Trophoblast cell (in vitro differentiated cells and primary cell): ENCODE results near the gene MYB.

Experiments
- DNase-seq, 2 donors: peaks; one replicate each; pipeline ENCODE4 v3.0.0-alpha.2; 2016
- H2AFZ ChIP-seq: 2 replicates; pipeline ENCODE4 v1.6.1; 2013; ENCODE audit warnings: low read length, moderate library complexity, mild to moderate bottlenecking; ENCODE audit not compliant: insufficient read depth, poor library complexity
- H2AK5ac ChIP-seq: 2 replicates; pipeline ENCODE4 v1.6.1; 2013; ENCODE audit warnings: mild to moderate bottlenecking, low read length
- H2BK120ac ChIP-seq: 2 replicates; pipeline ENCODE4 v1.6.1; 2013; ENCODE audit warnings: low read length, mild to moderate bottlenecking, moderate library complexity; ENCODE audit not compliant: insufficient read depth, poor library complexity
- H2BK12ac ChIP-seq: 2 replicates; pipeline ENCODE4 v1.6.1; 2013; ENCODE audit warnings: mild to moderate bottlenecking, low read length, moderate library complexity
- H2BK5ac ChIP-seq: 2 replicates; pipeline ENCODE4 v1.6.1; 2013; ENCODE audit warnings: low read length, low read depth, moderate library complexity, mild to moderate bottlenecking; ENCODE audit not compliant: poor library complexity
- H3K14ac ChIP-seq: 2 replicates; pipeline ENCODE4 v1.6.1; 2013; ENCODE audit warnings: mild to moderate bottlenecking, low read length
- H3K18ac ChIP-seq: 2 replicates; pipeline ENCODE4 v1.6.1; 2013; ENCODE audit warnings: mild to moderate bottlenecking, low read length
- H3K23ac ChIP-seq: 2 replicates; pipeline ENCODE4 v1.6.1; 2013; ENCODE audit warnings: low read length
- H3K27ac ChIP-seq: 2 replicates; pipeline ENCODE4 v1.5.1; 2013; ENCODE audit warnings: low read depth, mild to moderate bottlenecking, inconsistent platforms, low read length, moderate library complexity
- H3K27me3 ChIP-seq: 2 replicates; pipeline ENCODE4 v1.6.1; 2013; ENCODE audit warnings: inconsistent platforms, mild to moderate bottlenecking, low read length, moderate library complexity; ENCODE audit not compliant: insufficient read depth
- H3K36me3 ChIP-seq, 2 experiments: 1 replicate in 1 of 2; 2 replicates in 1 of 2; pipeline ENCODE4 v1.6.1; 2013; ENCODE audit warnings: low read length in 2 of 2, mild to moderate bottlenecking in 2 of 2, moderate library complexity in 1 of 2; ENCODE audit not compliant: insufficient read depth in 2 of 2, control insufficient read depth in 1 of 2
- H3K4ac ChIP-seq: 2 replicates; pipeline ENCODE4 v1.6.1; 2013; ENCODE audit warnings: low read depth, mild to moderate bottlenecking, low read length, moderate library complexity
- H3K4me1 ChIP-seq, 2 experiments: 1 replicate in 1 of 2; 2 replicates in 1 of 2; pipeline ENCODE4 v1.6.1; 2013; ENCODE audit warnings: low read length in 2 of 2, mild to moderate bottlenecking in 2 of 2, moderate library complexity in 1 of 2; ENCODE audit not compliant: insufficient read depth in 2 of 2, control insufficient read depth in 1 of 2
- H3K4me2 ChIP-seq: 2 replicates; pipeline ENCODE4 v1.6.1; 2013; ENCODE audit warnings: inconsistent platforms, mild to moderate bottlenecking, low read length, moderate library complexity
- H3K4me3 ChIP-seq: 2 replicates; pipeline ENCODE4 v1.5.1; 2013; ENCODE audit warnings: mild to moderate bottlenecking, low read depth, low read length, inconsistent platforms
- H3K79me1 ChIP-seq: one replicate; pipeline ENCODE4 v1.6.1; 2013; ENCODE audit warnings: low read length
- H3K79me2 ChIP-seq: 2 replicates; pipeline ENCODE4 v1.6.1; 2013; ENCODE audit warnings: low read length, mild to moderate bottlenecking; ENCODE audit not compliant: control insufficient read depth, insufficient read depth, poor library complexity
- H3K9ac ChIP-seq: 2 replicates; pipeline ENCODE4 v1.6.1; 2013; ENCODE audit warnings: mild to moderate bottlenecking, low read length
- H3K9me3 ChIP-seq: 2 replicates; pipeline ENCODE4 v1.6.1; 2013; ENCODE audit warnings: low read depth, mild to moderate bottlenecking, control low read depth, inconsistent platforms, low read length; ENCODE audit not compliant: insufficient read depth
- H4K12ac ChIP-seq: 2 replicates; pipeline ENCODE4 v1.6.1; 2013; ENCODE audit warnings: low read depth, mild to moderate bottlenecking, low read length, moderate library complexity
- H4K8ac ChIP-seq: 2 replicates; pipeline ENCODE4 v1.6.1; 2013; ENCODE audit warnings: low read depth, mild to moderate bottlenecking, low read length, moderate library complexity
- H4K91ac ChIP-seq: one replicate; pipeline ENCODE4 v1.6.1; 2013; ENCODE audit warnings: low read depth, mild to moderate bottlenecking, low read length, moderate library complexity
- WGBS: extraction: QIAGEN DNeasy Blood & Tissue Kit; methylation state at CpG from one replicate; pipeline ENCODE4 v1.1.7; 2013; ENCODE audit warnings: missing lambda C conversion rate; ENCODE audit not compliant: insufficient read length, insufficient coverage; ENCODE audit errors: extremely low coverage; 5-methylcytosine and 5-hydroxymethylcytosine counted together

MYB gene

GRCh38 chr6:135225911-135226310, 44.8 kb downstream of the MYB start:
- Histone ChIP-seq H3K27ac (no peak overlapping the region), H2AFZ (no peak overlapping the region), H3K79me1 (no peaks in the 10 kb centered on the region), H3K27me3 (no peaks in the 10 kb centered on the region), H4K8ac (no peak overlapping the region), H3K23ac (no peak overlapping the region), H3K18ac (no peak overlapping the region), H3K9ac (no peak overlapping the region), H2BK120ac (no peak overlapping the region), H3K36me3 (no peaks in the 10 kb centered on the region), H2AK5ac (no peak overlapping the region), H3K4ac (no peak overlapping the region), H4K91ac (no peak overlapping the region), H3K9me3 (no peaks in the 10 kb centered on the region), H2BK12ac (no peak overlapping the region), H3K4me2 (no peak overlapping the region), H2BK5ac (no peak overlapping the region), H3K4me1 (no peaks in the 10 kb centered on the region), H4K12ac (no peak overlapping the region), H3K79me2 (no peaks in the 10 kb centered on the region), H3K14ac (no peak overlapping the region), H3K4me3 (no peak overlapping the region)
- no peak for DNase-seq
- WGBS: no CpG with 5 or more reads among the region's 5 CpGs

- H3K9me3 ChIP-seq: no peaks in the 10 kb centered on the region
- no CpG with 5 or more reads among the region's 1 CpG for WGBS
- no peak overlapping the region for H3K9ac ChIP-seq
- H3K4me1 ChIP-seq: no peaks in the 10 kb centered on the region
- no peak overlapping the region for H4K91ac ChIP-seq
- H4K12ac ChIP-seq: no peak overlapping the region
- no peaks in the 10 kb centered on the region for H3K79me2 ChIP-seq
- no peak overlapping the region for H4K8ac ChIP-seq
- no peak overlapping the region for H3K27ac ChIP-seq
- no peak overlapping the region for H3K4ac ChIP-seq
- H3K36me3 ChIP-seq: no peaks in the 10 kb centered on the region
- H3K23ac ChIP-seq: no peak overlapping the region
- no peak overlapping the region for H3K14ac ChIP-seq
- DNase-seq: no peak
- H3K4me2 ChIP-seq: no peak overlapping the region
- no peak overlapping the region for H3K4me3 ChIP-seq
- no peak overlapping the region for H2BK5ac ChIP-seq
- H2BK120ac ChIP-seq: no peak overlapping the region
- H2BK12ac ChIP-seq: no peak overlapping the region
- H3K18ac ChIP-seq: no peak overlapping the region
- no peak overlapping the region for H2AK5ac ChIP-seq
- H3K79me1 ChIP-seq: no peaks in the 10 kb centered on the region
- no peak overlapping the region for H2AFZ ChIP-seq
- H3K27me3 ChIP-seq: no peaks in the 10 kb centered on the region
Measured at GRCh38 chr6:135226537-135226936, 45.4 kb downstream of the MYB start.

DNA sequence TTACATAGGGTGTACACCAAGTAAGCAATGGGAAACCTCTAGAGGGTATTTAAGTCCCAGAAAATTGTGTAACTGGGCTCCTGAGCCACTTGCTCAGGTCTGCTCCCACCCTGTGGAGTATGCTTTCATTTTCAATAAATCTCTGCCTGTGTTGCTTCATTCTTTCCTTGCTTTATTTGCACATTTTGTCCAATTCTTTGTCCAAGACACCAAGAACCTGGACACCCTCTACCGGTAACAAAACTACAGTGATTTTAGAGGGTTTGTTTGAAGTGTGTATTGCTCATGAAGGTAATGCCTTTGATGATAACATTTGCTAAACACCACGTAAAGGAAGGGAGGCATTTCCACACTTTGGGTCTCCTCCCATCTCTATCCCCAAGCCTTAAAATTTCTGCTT, 46.2 kb downstream of the MYB start:
- Histone ChIP-seq H2AK5ac (no peak overlapping the region), H2BK12ac (no peak overlapping the region), H3K27me3 (no peaks in the 10 kb centered on the region), H3K4me3 (no peak overlapping the region), H3K4ac (no peak overlapping the region), H2BK5ac (no peak overlapping the region), H3K79me1 (no peaks in the 10 kb centered on the region), H4K91ac (no peak overlapping the region), H3K18ac (no peak overlapping the region), H3K14ac (no peak overlapping the region), H4K8ac (no peak overlapping the region), H3K79me2 (no peaks in the 10 kb centered on the region), H2BK120ac (no peak overlapping the region), H3K4me2 (no peak overlapping the region), H2AFZ (no peak overlapping the region), H3K9me3 (no peaks in the 10 kb centered on the region), H3K36me3 (no peaks in the 10 kb centered on the region), H4K12ac (no peak overlapping the region), H3K9ac (no peak overlapping the region), H3K4me1 (no peaks in the 10 kb centered on the region), H3K27ac (no peak overlapping the region), H3K23ac (no peak overlapping the region)
- WGBS: no CpG with 5 or more reads among the region's 2 CpGs
- no peak for DNase-seq

DNA sequence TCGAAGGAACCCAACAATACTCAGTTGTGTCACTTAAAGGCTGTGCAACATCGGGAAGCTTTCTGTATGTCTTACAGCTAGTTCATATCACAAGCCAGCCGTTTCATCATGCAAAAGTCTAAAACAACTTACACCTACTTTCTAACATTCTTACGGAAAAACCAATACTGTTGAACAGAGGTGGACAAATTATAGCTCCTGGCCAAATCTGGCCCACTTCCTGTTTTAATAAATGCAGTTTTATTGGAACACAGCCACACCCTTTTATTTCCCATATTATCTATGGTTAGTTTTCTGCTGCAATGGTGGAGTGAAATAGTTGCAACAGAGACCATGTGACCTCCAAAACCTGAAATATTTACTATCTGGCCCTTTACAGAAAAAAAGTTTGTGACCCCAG, 46.6 kb downstream of the MYB start:
- no peak overlapping the region for H3K27ac ChIP-seq
- H2BK5ac ChIP-seq: no peak overlapping the region
- H3K27me3 ChIP-seq: no peaks in the 10 kb centered on the region
- H4K8ac ChIP-seq: no peak overlapping the region
- no peak overlapping the region for H3K23ac ChIP-seq
- no peaks in the 10 kb centered on the region for H3K79me2 ChIP-seq
- H3K4me3 ChIP-seq: no peak overlapping the region
- no peaks in the 10 kb centered on the region for H3K4me1 ChIP-seq
- WGBS: no CpG with 5 or more reads among the region's 4 CpGs
- no peaks in the 10 kb centered on the region for H3K79me1 ChIP-seq
- no peak overlapping the region for H2AK5ac ChIP-seq
- no peak overlapping the region for H3K4ac ChIP-seq
- no peak overlapping the region for H3K9ac ChIP-seq
- H3K18ac ChIP-seq: no peak overlapping the region
- H3K14ac ChIP-seq: no peak overlapping the region
- H4K91ac ChIP-seq: no peak overlapping the region
- H3K9me3 ChIP-seq: no peaks in the 10 kb centered on the region
- H3K36me3 ChIP-seq: no peaks in the 10 kb centered on the region
- no peak overlapping the region for H2BK120ac ChIP-seq
- DNase-seq: no peak
- no peak overlapping the region for H3K4me2 ChIP-seq
- no peak overlapping the region for H4K12ac ChIP-seq
- no peak overlapping the region for H2BK12ac ChIP-seq
- no peak overlapping the region for H2AFZ ChIP-seq
